H9 (cell line): ENCODE measurements around the gene TRAK1. TPM values are rescaled to one million over a fixed set of nuclear protein-coding genes. Genes with fewer than 3 reads are reported as not detected.

Experiments
- DNase-seq: peaks from one replicate; pipeline ENCODE4 v3.0.0-alpha.2; 2017
- H2AFZ ChIP-seq: one replicate; pipeline ENCODE4 v1.6.1; 2013; ENCODE audit warnings: mild to moderate bottlenecking, low read length, control low read depth, moderate library complexity
- H2AK5ac ChIP-seq: 2 replicates; pipeline ENCODE4 v1.6.1; 2013; ENCODE audit warnings: low read length, control low read depth, mixed read lengths; ENCODE audit not compliant: insufficient read length
- H2BK120ac ChIP-seq: one replicate; pipeline ENCODE4 v1.6.1; 2013; ENCODE audit warnings: low read depth, mild to moderate bottlenecking, low read length, control low read depth, inconsistent platforms; ENCODE audit not compliant: poor library complexity, severe bottlenecking
- H2BK12ac ChIP-seq: 2 replicates; pipeline ENCODE4 v1.6.1; 2013; ENCODE audit warnings: low read length, control low read depth, mixed read lengths, low read depth; ENCODE audit not compliant: insufficient read length
- H2BK15ac ChIP-seq: 2 replicates; pipeline ENCODE4 v1.6.1; 2013; ENCODE audit warnings: low read depth, low read length, control low read depth
- H2BK20ac ChIP-seq: one replicate; pipeline ENCODE4 v1.6.1; 2013; ENCODE audit warnings: low read depth, mild to moderate bottlenecking, low read length, control low read depth, inconsistent platforms; ENCODE audit not compliant: poor library complexity, severe bottlenecking
- H2BK5ac ChIP-seq: 2 replicates; pipeline ENCODE4 v1.6.1; 2013; ENCODE audit warnings: low read length, control low read depth, mixed read lengths; ENCODE audit not compliant: insufficient read length
- H3K14ac ChIP-seq: 2 replicates; pipeline ENCODE4 v1.6.1; 2013; ENCODE audit warnings: low read length, control low read depth; ENCODE audit not compliant: insufficient read depth
- H3K18ac ChIP-seq: 2 replicates; pipeline ENCODE4 v1.6.1; 2013; ENCODE audit warnings: low read depth, mild to moderate bottlenecking, mixed read lengths, low read length, control low read depth; ENCODE audit not compliant: insufficient read length
- H3K23ac ChIP-seq: 2 replicates; pipeline ENCODE4 v1.6.1; 2013; ENCODE audit warnings: low read length, control low read depth, mixed read lengths, low read depth; ENCODE audit not compliant: insufficient read length
- H3K23me2 ChIP-seq: 2 replicates; pipeline ENCODE4 v1.6.1; 2013; ENCODE audit warnings: low read depth, mild to moderate bottlenecking, mixed read lengths, low read length, control low read depth; ENCODE audit not compliant: insufficient read length, poor library complexity, severe bottlenecking
- H3K27ac ChIP-seq: 2 replicates; pipeline ENCODE4 v1.5.1; 2013; ENCODE audit warnings: low read length, control low read depth, mixed read lengths, low read depth; ENCODE audit not compliant: insufficient read length
- H3K27me3 ChIP-seq: 2 replicates; pipeline ENCODE4 v1.6.1; 2013; ENCODE audit warnings: low read length, control low read depth, inconsistent platforms; ENCODE audit not compliant: insufficient read depth
- H3K4ac ChIP-seq: 2 replicates; pipeline ENCODE4 v1.6.1; 2013; ENCODE audit warnings: low read depth, mild to moderate bottlenecking, control low read depth, inconsistent platforms, low read length, moderate library complexity
- H3K4me1 ChIP-seq: 2 replicates; pipeline ENCODE4 v1.6.1; 2013; ENCODE audit warnings: low read length, control low read depth, inconsistent platforms; ENCODE audit not compliant: insufficient read depth
- H3K4me2 ChIP-seq: 2 replicates; pipeline ENCODE4 v1.6.1; 2013; ENCODE audit warnings: low read length, control low read depth, mixed read lengths; ENCODE audit not compliant: insufficient read length, insufficient read depth
- H3K56ac ChIP-seq: 2 replicates; pipeline ENCODE4 v1.6.1; 2013; ENCODE audit warnings: low read depth, mild to moderate bottlenecking, mixed read lengths, low read length, control low read depth; ENCODE audit not compliant: insufficient read length
- H3K79me1 ChIP-seq: 2 replicates; pipeline ENCODE4 v1.6.1; 2013; ENCODE audit warnings: low read depth, mild to moderate bottlenecking, moderate library complexity, low read length, control low read depth, inconsistent platforms; ENCODE audit not compliant: insufficient read depth, poor library complexity, severe bottlenecking
- H3K79me2 ChIP-seq: 2 replicates; pipeline ENCODE4 v1.6.1; 2013; ENCODE audit warnings: low read length, control low read depth, inconsistent platforms; ENCODE audit not compliant: insufficient read depth
- H3K9ac ChIP-seq: 2 replicates; pipeline ENCODE4 v1.6.1; 2013; ENCODE audit warnings: low read length, control low read depth, mixed read lengths; ENCODE audit not compliant: insufficient read length; ENCODE audit errors: extremely low read depth
- H3K9me3 ChIP-seq: one replicate; pipeline ENCODE4 v1.6.1; 2013; ENCODE audit warnings: low read depth, low read length, inconsistent platforms; ENCODE audit not compliant: control insufficient read depth
- H3T11ph ChIP-seq: one replicate; pipeline ENCODE4 v1.6.1; 2013; ENCODE audit warnings: mild to moderate bottlenecking, low read length, control low read depth, inconsistent platforms
- H4K20me1 ChIP-seq: one replicate; pipeline ENCODE4 v1.6.1; 2013; ENCODE audit not compliant: control insufficient read depth, insufficient read length, insufficient read depth
- H4K5ac ChIP-seq: 2 replicates; pipeline ENCODE4 v1.6.1; 2013; ENCODE audit warnings: low read depth, mild to moderate bottlenecking, mixed read lengths, low read length, control low read depth; ENCODE audit not compliant: insufficient read length
- H4K8ac ChIP-seq: replicated peaks from 2 replicates; pipeline ENCODE4 v1.6.1; 2013; ENCODE audit warnings: low read length, control low read depth, mixed read lengths, low read depth; ENCODE audit not compliant: insufficient read length
- H4K91ac ChIP-seq: 2 replicates; pipeline ENCODE4 v1.6.1; 2013; ENCODE audit warnings: low read depth, mild to moderate bottlenecking, moderate library complexity, mixed read lengths, low read length, control low read depth; ENCODE audit not compliant: insufficient read length
- H3K27ac Mint-ChIP-seq, 3 experiments: 2 replicates in 2 of 3; 3 replicates in 1 of 3; pipeline ENCODE4 v1.8.0; 2020 to 2021; ENCODE audit warnings: mixed read lengths in 3 of 3, mild to moderate bottlenecking in 1 of 3, moderate library complexity in 1 of 3
- H3K27me3 Mint-ChIP-seq: 2 replicates; pipeline ENCODE4 v1.8.0; 2021; ENCODE audit warnings: low read depth, mild to moderate bottlenecking, moderate library complexity, mixed read lengths
- H3K36me3 Mint-ChIP-seq, 3 experiments: 2 replicates in 2 of 3; 3 replicates in 1 of 3; pipeline ENCODE4 v1.8.0; 2020 to 2021; ENCODE audit warnings: low read depth in 3 of 3, mixed read lengths in 3 of 3; ENCODE audit not compliant: insufficient read depth in 1 of 3
- H3K4me1 Mint-ChIP-seq, 2 experiments: 2 replicates each; pipeline ENCODE4 v1.8.0; 2020; ENCODE audit warnings: mixed read lengths in 2 of 2
- H3K4me3 Mint-ChIP-seq, 2 experiments: 2 replicates in 1 of 2; 3 replicates in 1 of 2; pipeline ENCODE4 v1.8.0; 2020 to 2021; ENCODE audit warnings: mild to moderate bottlenecking in 2 of 2, mixed read lengths in 2 of 2, moderate library complexity in 1 of 2
- H3K9me3 Mint-ChIP-seq, 2 experiments: 2 replicates in 1 of 2; 3 replicates in 1 of 2; pipeline ENCODE4 v1.8.0; 2020; ENCODE audit warnings: mild to moderate bottlenecking in 2 of 2, mixed read lengths in 2 of 2, moderate library complexity in 1 of 2
- WGBS: extraction: QIAGEN DNeasy Blood & Tissue Kit; methylation state at CpG from one replicate; pipeline ENCODE4 v1.1.7; 2013; ENCODE audit warnings: missing lambda C conversion rate, low lambda C conversion rate, mixed read lengths; ENCODE audit not compliant: insufficient read length; ENCODE audit errors: extremely low coverage; 5-methylcytosine and 5-hydroxymethylcytosine counted together
- total RNA-seq: library from RNA; stranded (reverse); gene quantifications from 2 replicates; pipeline ENCODE4 v1.2.1, GENCODE V29; 2021
- TF ChIP-seq, protein P1 (sequence below): fragments of 200-600 bp; sonication (generic); conservative IDR thresholded peaks from 3 replicates; pipeline ENCODE4 v1.8.0; 2021; ENCODE audit warnings: antibody characterized with exemption, mild to moderate bottlenecking

Gene TRAK1
- total RNA-seq, 1 experiment from 2014 or later = 34.2 TPM

DNA sequence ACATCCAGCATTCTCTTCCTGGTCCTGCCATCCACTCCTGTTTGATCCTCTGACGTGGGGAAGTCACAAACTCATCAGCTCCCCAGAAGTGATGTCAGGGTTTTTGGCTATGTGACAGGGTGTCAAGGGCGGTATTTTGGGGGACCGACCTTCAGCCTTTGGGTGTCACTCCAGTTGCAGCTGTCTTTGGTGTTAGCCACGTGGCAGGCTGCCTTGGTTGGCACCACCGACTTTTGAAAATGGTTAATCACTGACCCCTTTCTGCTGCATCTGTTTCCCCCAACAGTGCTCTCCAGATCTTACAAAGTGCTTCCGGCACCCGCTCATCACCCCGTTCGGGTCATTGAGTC lies 86.6 kb downstream of the TRAK1 start:
- H3K27me3 ChIP-seq = no peaks in the 10 kb centered on the region
- H2BK12ac ChIP-seq = no peak overlapping the region
- H3K56ac ChIP-seq = no peak overlapping the region
- Mint-ChIP-seq H3K4me3 (no peak overlapping the region), H3K27ac (peak overlapping the region; percentile 9 to 89 (median 72); a peak in 2 of 7 replicates), H3K9me3 (no peaks in the 10 kb centered on the region), H3K36me3 (peaks cover 0 to 7% (median 0%) of the 10 kb centered on the region in 3 experiments; a peak in 2 of 7 replicates), H3K27me3 (no peaks in the 10 kb centered on the region), H3K4me1 (peaks cover 11 to 19% of the 10 kb centered on the region in 2 experiments)
- no peak overlapping the region for H2BK15ac ChIP-seq
- DNase-seq = no peak
- H4K5ac ChIP-seq = no peak overlapping the region
- H3K23ac ChIP-seq = no peak overlapping the region
- peaks cover 4% of the 10 kb centered on the region; the same call in 1 of the 2 replicates for H3K79me2 ChIP-seq
- H2BK120ac ChIP-seq = no peak overlapping the region
- H2AFZ ChIP-seq = no peak overlapping the region
- no peaks in the 10 kb centered on the region for H3K23me2 ChIP-seq
- H3K79me1 ChIP-seq = no peaks in the 10 kb centered on the region
- no peak overlapping the region for H2BK5ac ChIP-seq
- no peak overlapping the region for H4K8ac ChIP-seq
- H3T11ph ChIP-seq = no peak overlapping the region
- TF ChIP-seq, protein P1, sequence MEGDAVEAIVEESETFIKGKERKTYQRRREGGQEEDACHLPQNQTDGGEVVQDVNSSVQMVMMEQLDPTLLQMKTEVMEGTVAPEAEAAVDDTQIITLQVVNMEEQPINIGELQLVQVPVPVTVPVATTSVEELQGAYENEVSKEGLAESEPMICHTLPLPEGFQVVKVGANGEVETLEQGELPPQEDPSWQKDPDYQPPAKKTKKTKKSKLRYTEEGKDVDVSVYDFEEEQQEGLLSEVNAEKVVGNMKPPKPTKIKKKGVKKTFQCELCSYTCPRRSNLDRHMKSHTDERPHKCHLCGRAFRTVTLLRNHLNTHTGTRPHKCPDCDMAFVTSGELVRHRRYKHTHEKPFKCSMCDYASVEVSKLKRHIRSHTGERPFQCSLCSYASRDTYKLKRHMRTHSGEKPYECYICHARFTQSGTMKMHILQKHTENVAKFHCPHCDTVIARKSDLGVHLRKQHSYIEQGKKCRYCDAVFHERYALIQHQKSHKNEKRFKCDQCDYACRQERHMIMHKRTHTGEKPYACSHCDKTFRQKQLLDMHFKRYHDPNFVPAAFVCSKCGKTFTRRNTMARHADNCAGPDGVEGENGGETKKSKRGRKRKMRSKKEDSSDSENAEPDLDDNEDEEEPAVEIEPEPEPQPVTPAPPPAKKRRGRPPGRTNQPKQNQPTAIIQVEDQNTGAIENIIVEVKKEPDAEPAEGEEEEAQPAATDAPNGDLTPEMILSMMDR = no peak
- H2AK5ac ChIP-seq = no peak overlapping the region
- H3K9me3 ChIP-seq = no peaks in the 10 kb centered on the region
- WGBS = no CpG with 5 or more reads among the region's 9 CpGs
- no peak overlapping the region for H2BK20ac ChIP-seq
- H3K27ac ChIP-seq = no peak overlapping the region
- H4K91ac ChIP-seq = no peak overlapping the region
- H3K14ac ChIP-seq = no peak overlapping the region
- no peak overlapping the region for H3K18ac ChIP-seq
- no peak overlapping the region for H3K4me2 ChIP-seq
- H3K4me1 ChIP-seq = peaks cover 6% of the 10 kb centered on the region; the same call in 1 of the 2 replicates
- H4K20me1 ChIP-seq = no peaks in the 10 kb centered on the region
- H3K9ac ChIP-seq = no peak overlapping the region
- H3K4ac ChIP-seq = no peak overlapping the region
